ENCODE measurements around the gene DOCK2.
A peak's percentile ranks its signal among the peaks of the same experiment; 100 is the strongest.

DOCK2 gene

GRCh38 chr5:169875091-169875728 is 238.1 kb downstream of the DOCK2 start:
- peaks cover 8% of the 10 kb centered on the region for H3K4me1 Mint-ChIP-seq
- peaks cover 21% of the 10 kb centered on the region for H3K36me3 Mint-ChIP-seq (ENCODE audit: low read depth)
- ATAC-seq: no peak

GRCh38 chr5:169875731-169876130 is 238.7 kb downstream of the DOCK2 start:
- H3K27ac Mint-ChIP-seq: no peak overlapping the region
- peaks cover 8% of the 10 kb centered on the region for H3K4me1 Mint-ChIP-seq

More at GRCh38 chr5:169875091-169875728, 238.1 kb downstream of the DOCK2 start:
- H3K4me3 Mint-ChIP-seq: no peak overlapping the region
- no peak for DNase-seq
- H3K27me3 Mint-ChIP-seq: no peaks in the 10 kb centered on the region
- peak overlapping the region; percentile 34 for H3K27ac Mint-ChIP-seq
- no peaks in the 10 kb centered on the region for H3K9me3 Mint-ChIP-seq

GRCh38 chr5:169876386-169876785 is 239.3 kb downstream of the DOCK2 start:
- no peak for ATAC-seq
- H3K4me1 Mint-ChIP-seq: peaks cover 8% of the 10 kb centered on the region
- H3K27ac Mint-ChIP-seq: no peak overlapping the region
- no peak for DNase-seq
- no peaks in the 10 kb centered on the region for H3K9me3 Mint-ChIP-seq
- H3K36me3 Mint-ChIP-seq (ENCODE audit: low read depth): peaks cover 19% of the 10 kb centered on the region
- H3K27me3 Mint-ChIP-seq: no peaks in the 10 kb centered on the region
- H3K4me3 Mint-ChIP-seq: no peak overlapping the region

More at GRCh38 chr5:169875731-169876130, 238.7 kb downstream of the DOCK2 start:
- Mint-ChIP-seq H3K36me3 (ENCODE audit: low read depth) (peaks cover 21% of the 10 kb centered on the region), H3K27me3 (no peaks in the 10 kb centered on the region), H3K4me3 (no peak overlapping the region), H3K9me3 (no peaks in the 10 kb centered on the region)
- DNase-seq (no peak), ATAC-seq (no peak)

GRCh38 chr5:169880012-169880663 is 243.1 kb downstream of the DOCK2 start:
- H3K4me1 Mint-ChIP-seq: peaks cover 8% of the 10 kb centered on the region
- DNase-seq (no peak), ATAC-seq (no peak)
- H3K27ac Mint-ChIP-seq: no peak overlapping the region
- no peaks in the 10 kb centered on the region for H3K27me3 Mint-ChIP-seq
- H3K36me3 Mint-ChIP-seq (ENCODE audit: low read depth): peaks cover 43% of the 10 kb centered on the region
- no peaks in the 10 kb centered on the region for H3K9me3 Mint-ChIP-seq
- H3K4me3 Mint-ChIP-seq: no peak overlapping the region

- no peak overlapping the region for H3K4me3 Mint-ChIP-seq
- no peaks in the 10 kb centered on the region for H3K27me3 Mint-ChIP-seq
- peaks cover 5% of the 10 kb centered on the region for H3K4me1 Mint-ChIP-seq
- H3K36me3 Mint-ChIP-seq (ENCODE audit: low read depth): peaks cover 47% of the 10 kb centered on the region
- ATAC-seq (no peak), DNase-seq (no peak)
- H3K9me3 Mint-ChIP-seq: no peaks in the 10 kb centered on the region
- no peak overlapping the region for H3K27ac Mint-ChIP-seq
Observed at GRCh38 chr5:169880785-169881184, 243.7 kb downstream of the DOCK2 start.

- ATAC-seq (no peak), DNase-seq (no peak)
- Mint-ChIP-seq H3K4me3 (no peak overlapping the region), H3K27ac (no peak overlapping the region), H3K27me3 (no peaks in the 10 kb centered on the region), H3K36me3 (ENCODE audit: low read depth) (peaks cover 45% of the 10 kb centered on the region), H3K4me1 (no peaks in the 10 kb centered on the region), H3K9me3 (no peaks in the 10 kb centered on the region)
Observed at GRCh38 chr5:169881702-169882303, 244.7 kb downstream of the DOCK2 start.

GRCh38 chr5:169886033-169886432 is 249.0 kb downstream of the DOCK2 start:
- ATAC-seq (no peak), DNase-seq (no peak)
- H3K4me1 Mint-ChIP-seq: no peaks in the 10 kb centered on the region
- no peaks in the 10 kb centered on the region for H3K27me3 Mint-ChIP-seq
- peaks cover 36% of the 10 kb centered on the region for H3K36me3 Mint-ChIP-seq (ENCODE audit: low read depth)
- no peaks in the 10 kb centered on the region for H3K9me3 Mint-ChIP-seq
- no peak overlapping the region for H3K4me3 Mint-ChIP-seq
- no peak overlapping the region for H3K27ac Mint-ChIP-seq

GRCh38 chr5:169886677-169887076 is 249.6 kb downstream of the DOCK2 start:
- no peaks in the 10 kb centered on the region for H3K4me1 Mint-ChIP-seq
- H3K4me3 Mint-ChIP-seq: no peak overlapping the region
- peaks cover 38% of the 10 kb centered on the region for H3K36me3 Mint-ChIP-seq (ENCODE audit: low read depth)
- no peak overlapping the region for H3K27ac Mint-ChIP-seq
- H3K27me3 Mint-ChIP-seq: no peaks in the 10 kb centered on the region
- no peaks in the 10 kb centered on the region for H3K9me3 Mint-ChIP-seq
- DNase-seq (no peak), ATAC-seq (no peak)

GRCh38 chr5:169889572-169889971 is 252.5 kb downstream of the DOCK2 start:
- Mint-ChIP-seq H3K27ac (no peak overlapping the region), H3K9me3 (no peaks in the 10 kb centered on the region), H3K36me3 (ENCODE audit: low read depth) (peaks cover 20% of the 10 kb centered on the region), H3K4me1 (no peaks in the 10 kb centered on the region), H3K4me3 (no peak overlapping the region), H3K27me3 (no peaks in the 10 kb centered on the region)
- no peak for DNase-seq
- no peak for ATAC-seq

GRCh38 chr5:169893010-169893409 is 255.9 kb downstream of the DOCK2 start:
- ATAC-seq (no peak), DNase-seq (no peak)
- Mint-ChIP-seq H3K27me3 (no peaks in the 10 kb centered on the region), H3K36me3 (ENCODE audit: low read depth) (peaks cover 17% of the 10 kb centered on the region), H3K4me1 (no peaks in the 10 kb centered on the region), H3K9me3 (no peaks in the 10 kb centered on the region), H3K4me3 (no peak overlapping the region), H3K27ac (no peak overlapping the region)

- H3K27ac Mint-ChIP-seq: no peak overlapping the region
- H3K4me1 Mint-ChIP-seq: no peaks in the 10 kb centered on the region
- no peak for ATAC-seq
- no peaks in the 10 kb centered on the region for H3K9me3 Mint-ChIP-seq
- peaks cover 16% of the 10 kb centered on the region for H3K36me3 Mint-ChIP-seq (ENCODE audit: low read depth)
- no peak overlapping the region for H3K4me3 Mint-ChIP-seq
- no peak for DNase-seq
- H3K27me3 Mint-ChIP-seq: no peaks in the 10 kb centered on the region
Observed at GRCh38 chr5:169893571-169893970, 256.5 kb downstream of the DOCK2 start.

- Mint-ChIP-seq H3K27ac (no peak overlapping the region), H3K36me3 (ENCODE audit: low read depth) (peaks cover 32% of the 10 kb centered on the region), H3K9me3 (no peaks in the 10 kb centered on the region), H3K27me3 (no peaks in the 10 kb centered on the region), H3K4me1 (peaks cover 2% of the 10 kb centered on the region), H3K4me3 (no peak overlapping the region)
- DNase-seq: no peak
- ATAC-seq: no peak
Observed at GRCh38 chr5:169895926-169896325, 258.9 kb downstream of the DOCK2 start.

GRCh38 chr5:169897481-169897880 is 260.4 kb downstream of the DOCK2 start:
- H3K4me3 Mint-ChIP-seq: no peak overlapping the region
- DNase-seq (no peak), ATAC-seq (no peak)
- no peaks in the 10 kb centered on the region for H3K27me3 Mint-ChIP-seq
- H3K36me3 Mint-ChIP-seq (ENCODE audit: low read depth): peaks cover 32% of the 10 kb centered on the region
- H3K9me3 Mint-ChIP-seq: no peaks in the 10 kb centered on the region
- no peak overlapping the region for H3K27ac Mint-ChIP-seq
- H3K4me1 Mint-ChIP-seq: peaks cover 15% of the 10 kb centered on the region

- no peaks in the 10 kb centered on the region for H3K27me3 Mint-ChIP-seq
- H3K4me3 Mint-ChIP-seq: no peak overlapping the region
- H3K9me3 Mint-ChIP-seq: no peaks in the 10 kb centered on the region
- peak; percentile 2 for DNase-seq
- peaks cover 15% of the 10 kb centered on the region for H3K4me1 Mint-ChIP-seq
- H3K27ac Mint-ChIP-seq: no peak overlapping the region
- ATAC-seq: peak; percentile 82
- peaks cover 23% of the 10 kb centered on the region for H3K36me3 Mint-ChIP-seq (ENCODE audit: low read depth)
Observed at GRCh38 chr5:169901896-169902295, 264.8 kb downstream of the DOCK2 start.

GRCh38 chr5:169904059-169904458 is 267.0 kb downstream of the DOCK2 start:
- peaks cover 15% of the 10 kb centered on the region for H3K4me1 Mint-ChIP-seq
- DNase-seq (no peak), ATAC-seq (no peak)
- no peaks in the 10 kb centered on the region for H3K9me3 Mint-ChIP-seq
- no peaks in the 10 kb centered on the region for H3K27me3 Mint-ChIP-seq
- no peak overlapping the region for H3K4me3 Mint-ChIP-seq
- no peak overlapping the region for H3K27ac Mint-ChIP-seq
- peaks cover 16% of the 10 kb centered on the region for H3K36me3 Mint-ChIP-seq (ENCODE audit: low read depth)

Data from activated naive CD8-positive, alpha-beta T cell treated with anti-CD3 and anti-CD28 coated beads, Interleukin-2, amount 50 U/mL, for 24 hours (primary cell).